TTC549 (cell line): ENCODE data around the gene PXK.
"Not testable (repeated sequence)": the region's sequence is repeated elsewhere in the genome, so short reads cannot be mapped to it uniquely, and the experiment has no call there.

Source experiments
- FAIRE-seq: peaks from 2 replicates; lab custom pipeline; 2012; peaks lifted over from hg19 to GRCh38; lab: Jason Lieb, UNC

Gene PXK

GRCh38 chr3:58421004-58421403 is 88.3 kb downstream of the PXK start:
- no peak for FAIRE-seq

- FAIRE-seq: no peak
These were observed 90.1 kb downstream of the PXK start for GRCh38 chr3:58422756-58423325.

GRCh38 chr3:58424613-58425012 is 91.9 kb downstream of the PXK start:
- no peak for FAIRE-seq

- no peak for FAIRE-seq
These were observed 93.1 kb downstream of the PXK start for GRCh38 chr3:58425782-58426181.

- no peak for FAIRE-seq
These were observed 95.1 kb downstream of the PXK start for GRCh38 chr3:58427661-58428361.

GRCh38 chr3:58429657-58430056 is 97.0 kb downstream of the PXK start:
- FAIRE-seq: no peak

GRCh38 chr3:58432905-58433304 is 100.2 kb downstream of the PXK start:
- FAIRE-seq: no peak

GRCh38 chr3:58433400-58434167 is 100.9 kb downstream of the PXK start, which contains the start of gene PDHB:
Gene PDHB, minus strand, starts transcription at chr3:58433832. Its CDS starts 23 bp downstream, at chr3:58433809.
- FAIRE-seq: no peak

GRCh38 chr3:58434168-58434504 is 101.4 kb downstream of the PXK start:
- FAIRE-seq: no peak

GRCh38 chr3:58434511-58434910 is 101.8 kb downstream of the PXK start:
- FAIRE-seq: no peak

- FAIRE-seq: no peak
These were observed 102.3 kb downstream of the PXK start for GRCh38 chr3:58434990-58435389.

- not testable (repeated sequence) for FAIRE-seq
These were observed 104.6 kb downstream of the PXK start for GRCh38 chr3:58437276-58437675.

- not testable (repeated sequence) for FAIRE-seq
These were observed 108.3 kb downstream of the PXK start for GRCh38 chr3:58440996-58441355.

GRCh38 chr3:58441514-58442450 is 109.1 kb downstream of the PXK start:
- FAIRE-seq: no peak

GRCh38 chr3:58452176-58452575 is 119.5 kb downstream of the PXK start:
- FAIRE-seq: no peak

- FAIRE-seq: no peak
These were observed 126.5 kb downstream of the PXK start for GRCh38 chr3:58459160-58459559.

GRCh38 chr3:58462829-58463180 is 130.1 kb downstream of the PXK start:
- FAIRE-seq: no peak

- FAIRE-seq: no peak
These were observed 130.7 kb downstream of the PXK start for GRCh38 chr3:58463181-58463941.

- FAIRE-seq: no peak
These were observed 131.2 kb downstream of the PXK start for GRCh38 chr3:58463942-58464271.

- FAIRE-seq: no peak
These were observed 132.2 kb downstream of the PXK start for GRCh38 chr3:58464866-58465265.

- no peak for FAIRE-seq
These were observed 134.3 kb downstream of the PXK start for GRCh38 chr3:58466899-58467563.
